GM21360 (cell line): ENCODE results near the gene UNCX.
"Not testable (repeated sequence)": the region's sequence is repeated elsewhere in the genome, so short reads cannot be mapped to it uniquely, and the experiment has no call there.

ENCODE experiments used
- ATAC-seq: cut with Tn5 transposase; IDR thresholded peaks from one replicate; pipeline ENCODE4 v1.9.1; 2021; ENCODE audit warnings: mild to moderate bottlenecking, moderate library complexity; ENCODE audit not compliant: unreplicated experiment

Gene UNCX

DNA sequence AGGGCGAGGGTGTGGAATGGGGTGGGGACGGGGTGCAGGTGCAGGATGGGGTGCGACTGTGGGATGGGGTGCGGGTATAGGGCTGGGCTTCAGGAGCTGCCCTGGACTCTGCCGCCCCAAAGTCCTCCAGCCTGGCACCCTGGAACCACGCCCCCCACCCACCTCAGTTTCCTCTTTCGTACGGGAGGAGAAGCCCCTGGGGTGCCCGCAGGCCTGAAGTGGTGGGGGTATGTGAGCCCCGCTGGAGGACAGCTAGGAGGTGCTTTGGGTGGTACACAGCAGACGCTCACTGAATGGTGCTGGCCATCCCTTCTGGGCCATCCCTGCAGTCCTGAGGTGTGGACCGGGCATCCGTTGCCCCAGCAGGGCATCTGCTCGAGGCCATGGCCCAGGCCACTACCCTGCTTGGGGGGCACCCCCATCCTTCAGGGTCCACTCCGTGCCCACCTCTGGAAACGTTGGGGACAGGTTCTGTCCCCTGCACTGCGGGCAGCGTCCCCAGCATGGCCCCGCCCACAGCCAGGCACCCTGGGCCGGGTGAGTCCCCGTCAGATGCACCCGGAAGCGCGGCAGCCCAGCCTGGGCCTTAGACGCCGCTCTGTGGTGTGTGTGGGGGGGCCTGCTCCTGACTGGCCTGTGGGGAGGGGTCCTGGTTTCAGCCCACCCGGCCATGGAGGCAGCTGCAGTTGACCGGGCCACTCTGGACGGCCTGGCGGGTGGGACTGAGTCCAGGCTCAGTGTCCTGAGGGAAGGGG is 41.6 kb downstream of the UNCX start:
- ATAC-seq, result no peak

DNA sequence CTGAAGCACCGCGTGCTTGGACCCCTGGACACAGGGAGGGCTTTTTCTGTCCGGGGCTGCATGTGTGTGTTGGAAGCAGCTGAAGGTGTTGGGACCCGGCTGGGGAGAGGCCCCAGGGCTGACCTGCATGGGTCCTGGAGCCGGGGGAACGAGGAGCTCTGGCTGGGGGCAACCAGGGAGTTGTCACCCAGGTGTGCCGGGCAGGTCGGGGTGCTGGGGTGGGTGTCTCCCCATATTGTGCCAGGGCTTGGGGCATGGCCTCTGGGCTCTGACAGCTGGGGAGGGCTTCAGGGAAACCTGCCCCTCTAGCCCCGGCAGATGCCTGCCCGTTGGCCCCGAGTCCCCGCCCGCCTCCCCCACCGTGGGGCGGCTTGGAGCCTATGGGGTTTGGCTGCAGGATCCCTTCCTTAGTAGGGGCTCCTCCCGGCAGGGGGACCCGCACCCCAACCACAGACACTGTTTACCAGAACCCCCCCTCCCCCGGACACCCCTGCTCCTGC is 42.3 kb downstream of the UNCX start:
- no peak for ATAC-seq

DNA sequence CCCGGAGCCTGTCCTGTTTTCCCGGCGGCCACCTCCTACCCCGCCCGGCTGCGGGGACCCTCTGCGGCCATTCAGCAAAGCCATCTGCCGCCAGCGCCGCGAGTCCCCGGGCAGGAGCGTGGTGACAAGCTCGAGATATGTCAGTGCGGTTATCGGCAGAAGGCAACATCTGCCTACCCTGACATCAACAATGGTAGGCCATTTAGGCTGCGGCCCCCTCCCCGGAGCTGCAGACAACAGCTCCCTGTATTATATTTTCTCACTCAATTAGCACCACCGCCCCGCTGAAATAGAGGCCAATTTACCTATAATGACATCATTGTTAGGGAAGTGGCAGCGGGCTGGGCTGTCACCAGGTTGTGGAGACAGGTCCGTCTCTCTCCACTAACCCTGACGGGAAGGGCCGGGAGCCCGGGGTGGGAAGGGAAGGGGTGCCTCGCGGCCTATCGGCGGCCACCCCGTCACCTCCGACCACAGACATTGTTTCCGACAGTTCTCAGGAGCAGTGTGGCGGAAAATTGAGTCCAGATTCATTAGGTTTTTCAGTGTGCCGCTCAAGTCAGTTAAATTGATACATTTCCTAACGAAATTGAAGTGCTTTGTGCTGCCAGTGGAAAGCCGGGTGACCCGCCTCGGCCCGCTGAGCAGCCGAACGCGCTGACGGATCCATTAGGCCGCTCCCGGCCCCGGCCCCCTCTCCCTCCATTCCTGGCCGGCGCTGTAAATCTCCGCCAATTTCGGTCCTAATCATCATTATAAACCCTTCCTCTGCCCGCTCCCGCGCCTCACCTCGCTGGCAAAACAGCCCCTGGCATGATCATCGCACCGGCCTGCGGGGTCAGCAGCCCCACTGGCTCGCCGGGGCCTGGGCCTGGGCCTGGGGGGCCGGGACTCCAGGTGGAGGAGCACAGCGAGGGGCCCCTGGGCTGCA is 43.0 kb downstream of the UNCX start:
- no peak for ATAC-seq

DNA sequence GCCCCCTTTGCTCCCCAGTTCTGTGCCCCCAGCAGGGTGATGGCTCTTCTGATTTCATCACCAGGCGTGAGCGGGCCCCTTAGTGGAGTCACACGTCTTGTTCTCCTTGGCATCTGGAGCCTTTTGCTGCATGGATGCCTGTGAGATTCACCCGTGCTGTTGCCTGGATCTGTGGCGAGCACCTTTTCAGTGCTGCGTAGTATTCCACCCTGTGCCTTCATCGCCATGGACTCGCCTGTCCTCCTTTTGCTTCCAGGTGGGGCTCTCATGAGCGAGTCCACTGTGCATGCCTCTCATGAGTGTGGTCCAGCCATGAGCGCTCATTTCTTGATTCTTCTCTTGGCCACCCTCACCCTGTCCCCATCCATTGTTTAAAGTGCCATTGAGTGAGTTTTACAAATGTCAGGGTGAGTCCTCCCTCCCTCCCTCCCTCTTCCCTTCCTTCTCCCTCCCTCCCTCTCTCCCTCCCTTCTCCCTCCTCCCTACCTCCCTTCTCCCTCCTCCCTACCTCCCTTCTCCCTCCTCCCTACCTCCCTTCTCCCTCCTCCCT is 44.0 kb downstream of the UNCX start:
- ATAC-seq, result no peak

DNA sequence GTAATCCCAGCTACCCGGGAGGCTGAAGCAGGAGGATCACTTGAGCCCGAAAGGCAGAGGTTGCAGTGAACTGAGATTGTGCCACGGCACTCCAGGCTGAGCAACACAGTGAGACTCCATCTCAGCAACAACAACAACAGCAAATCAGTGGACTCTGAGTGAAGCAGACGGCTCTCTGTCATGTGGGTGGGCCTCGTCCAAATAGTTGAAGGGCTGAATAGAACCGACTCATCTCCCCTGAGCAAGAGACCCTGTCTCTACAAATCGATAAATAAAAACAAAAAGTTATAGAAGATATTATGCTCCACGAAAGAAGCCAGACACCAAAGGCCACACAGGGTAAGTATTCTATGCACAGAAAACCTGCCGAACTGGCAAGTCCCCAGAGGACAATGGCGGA is 45.9 kb downstream of the UNCX start:
- ATAC-seq, result no peak

DNA sequence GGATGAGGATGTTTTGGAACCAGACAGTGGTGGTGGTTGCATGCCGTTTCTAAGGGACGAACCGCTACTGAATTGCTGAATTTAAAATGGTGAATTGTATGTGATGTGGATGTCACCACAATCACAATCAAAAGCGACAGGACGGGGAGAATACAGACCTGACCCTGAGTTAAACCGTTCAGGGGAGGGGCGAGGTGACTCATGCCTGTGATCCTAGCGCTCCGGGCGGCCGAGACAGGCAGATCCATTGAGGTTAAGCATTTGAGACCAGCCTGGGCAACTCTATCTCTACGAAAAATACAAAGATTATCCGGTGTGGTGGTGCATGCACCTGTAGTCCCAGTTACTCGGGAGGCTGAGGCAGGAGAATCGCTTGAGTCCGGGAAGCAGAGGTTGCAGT is 46.4 kb downstream of the UNCX start:
- no peak for ATAC-seq

DNA sequence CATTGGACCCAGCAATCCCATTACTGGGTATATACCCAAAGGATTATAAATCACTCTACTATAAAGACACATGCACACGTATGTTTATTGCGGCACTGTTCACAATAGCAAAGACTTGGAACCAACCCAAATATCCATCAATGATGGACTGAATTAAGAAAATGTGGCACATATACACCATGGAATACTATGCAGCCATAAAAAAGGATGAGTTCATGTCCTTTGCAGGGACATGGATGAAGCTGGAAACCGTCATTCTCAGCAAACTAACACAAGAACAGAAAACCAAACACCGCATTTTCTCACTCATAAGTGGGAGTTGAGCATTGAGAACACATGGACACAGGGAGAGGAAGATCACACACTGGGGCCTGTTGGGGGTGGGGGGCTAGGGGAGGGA is 47.2 kb downstream of the UNCX start:
- ATAC-seq, result not testable (repeated sequence)

DNA sequence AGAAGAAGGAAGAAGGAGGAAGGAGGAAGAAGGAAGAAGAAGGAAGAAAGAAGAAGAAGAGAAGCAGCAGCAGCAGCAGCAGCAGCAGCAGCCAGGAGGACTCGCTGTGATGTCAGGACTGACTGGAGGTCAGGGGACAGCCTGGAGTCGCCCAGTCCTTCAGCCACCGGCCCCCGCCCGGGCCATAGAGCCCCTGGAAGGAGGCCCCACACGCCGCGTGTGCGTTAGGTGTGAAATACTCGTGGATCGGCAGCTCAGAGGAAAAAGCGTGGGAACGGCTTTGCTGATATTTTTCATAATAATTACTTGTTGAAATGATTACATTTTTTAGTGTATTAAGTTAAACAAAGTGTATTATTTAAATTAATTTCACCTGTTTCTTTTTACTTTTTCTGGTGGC is 48.4 kb downstream of the UNCX start:
- ATAC-seq, result no peak

DNA sequence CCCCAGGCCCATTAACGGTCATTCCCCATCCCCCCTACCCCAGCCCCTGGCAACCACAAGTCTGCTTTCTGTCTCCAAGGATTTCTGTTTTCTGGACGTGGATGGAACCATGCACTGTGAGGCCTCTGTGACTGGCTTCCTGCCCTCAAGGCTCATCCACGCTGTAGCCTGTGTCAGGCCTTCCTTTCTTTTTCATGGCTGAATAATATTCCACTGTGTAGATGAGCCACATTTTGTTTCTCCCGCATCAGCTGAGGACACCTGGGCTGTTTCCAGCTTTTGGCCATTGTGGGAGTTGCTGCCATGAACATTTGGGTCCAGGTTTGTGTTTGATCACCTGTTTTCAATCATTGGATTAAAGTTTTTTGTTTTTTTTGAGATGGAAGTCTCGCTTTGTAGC is 50.0 kb downstream of the UNCX start:
- ATAC-seq, result no peak

DNA sequence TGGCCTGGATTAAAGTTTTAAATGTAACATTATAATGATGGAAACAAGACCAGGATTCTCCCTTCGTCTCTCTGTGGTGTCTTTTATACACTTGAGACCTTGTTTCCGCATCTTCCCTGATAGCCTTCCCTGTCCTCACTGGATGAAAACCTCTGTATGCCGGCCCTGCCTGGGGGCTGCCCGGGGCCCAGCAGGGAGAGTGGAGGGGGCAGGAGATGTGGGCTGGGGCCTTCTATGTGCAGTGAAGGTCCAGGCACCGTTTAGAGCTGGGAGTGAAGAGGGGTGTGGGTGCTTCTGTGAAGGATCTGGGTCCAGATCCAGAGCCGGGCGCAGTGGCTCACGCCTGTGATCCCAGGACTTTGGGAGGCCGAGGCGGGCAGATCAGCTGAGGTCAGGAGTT is 50.7 kb downstream of the UNCX start:
- ATAC-seq, result no peak

DNA sequence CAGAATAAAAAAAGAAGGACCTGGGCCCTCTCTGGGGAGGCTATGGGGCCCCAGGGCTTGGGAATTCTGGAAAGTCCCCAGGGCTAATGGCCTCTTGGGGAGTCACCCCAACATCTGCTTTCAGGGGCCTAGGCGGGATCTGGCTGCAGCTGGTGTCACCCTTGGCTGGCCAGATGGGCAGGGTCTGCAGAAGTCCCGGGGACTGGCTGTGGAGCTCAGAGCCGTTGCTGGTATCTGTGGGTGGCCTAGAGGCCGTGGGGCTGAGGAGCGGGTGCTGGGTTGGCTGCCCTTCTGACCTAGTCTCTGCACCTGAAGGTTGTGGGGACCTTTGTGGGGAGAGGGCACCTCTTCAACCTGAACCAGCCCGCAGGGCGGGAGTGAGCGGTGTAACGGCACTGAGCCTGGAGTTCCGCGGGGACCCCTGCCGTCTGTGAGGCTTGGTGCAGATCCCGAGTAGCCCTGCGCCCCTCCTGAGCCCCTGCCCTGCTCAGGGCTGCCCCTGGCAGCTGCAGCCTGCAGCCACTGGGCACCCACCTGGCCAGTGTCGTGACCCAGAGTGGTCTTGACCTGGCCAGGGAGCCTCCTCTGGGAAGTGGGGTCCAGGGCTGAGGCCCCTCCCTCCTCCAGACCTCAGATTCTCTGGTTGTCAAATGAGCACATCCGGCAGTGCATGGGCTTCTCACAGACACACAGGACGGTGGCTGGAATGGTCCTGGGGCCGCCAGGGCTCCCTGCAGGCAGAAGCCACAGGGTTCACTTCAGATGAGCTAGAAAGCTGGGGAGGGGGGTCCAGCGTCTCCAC is 51.5 kb downstream of the UNCX start:
- ATAC-seq, result no peak

DNA sequence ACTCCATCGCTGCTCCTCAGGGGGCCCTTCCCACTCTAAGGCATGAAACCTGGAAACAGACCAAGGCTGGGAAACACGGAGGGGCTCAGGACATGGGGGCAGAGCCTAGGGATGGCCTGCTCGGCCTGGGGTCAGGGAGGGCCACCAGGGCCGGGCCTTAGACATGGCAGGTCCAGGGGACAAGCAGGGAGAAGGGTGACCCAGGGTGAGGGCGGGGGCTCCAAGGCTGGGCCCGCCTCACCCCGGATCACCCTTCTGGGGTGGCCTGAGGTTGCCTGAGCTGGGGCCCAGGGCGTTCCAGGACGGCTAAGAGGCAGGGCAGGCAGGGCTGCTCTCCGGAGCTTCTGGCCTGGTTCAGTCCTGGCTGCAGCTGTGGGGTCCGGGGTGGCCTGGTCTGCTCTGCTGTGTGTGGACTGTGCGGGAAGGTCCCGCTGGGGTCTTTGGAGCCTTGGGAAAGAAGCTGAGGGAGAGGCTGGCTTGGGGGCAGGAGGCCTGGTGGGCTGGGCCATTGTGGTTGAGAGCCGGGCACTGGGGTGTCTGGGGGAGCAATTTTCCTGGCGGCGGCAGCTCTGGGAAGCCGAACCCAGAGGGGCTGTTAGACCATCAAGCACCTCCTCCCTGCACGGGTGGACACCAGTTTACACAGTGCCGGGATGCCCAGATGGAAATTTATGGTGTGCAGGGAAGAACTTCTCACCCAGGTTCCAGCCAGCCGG is 52.2 kb downstream of the UNCX start:
- ATAC-seq, result no peak

DNA sequence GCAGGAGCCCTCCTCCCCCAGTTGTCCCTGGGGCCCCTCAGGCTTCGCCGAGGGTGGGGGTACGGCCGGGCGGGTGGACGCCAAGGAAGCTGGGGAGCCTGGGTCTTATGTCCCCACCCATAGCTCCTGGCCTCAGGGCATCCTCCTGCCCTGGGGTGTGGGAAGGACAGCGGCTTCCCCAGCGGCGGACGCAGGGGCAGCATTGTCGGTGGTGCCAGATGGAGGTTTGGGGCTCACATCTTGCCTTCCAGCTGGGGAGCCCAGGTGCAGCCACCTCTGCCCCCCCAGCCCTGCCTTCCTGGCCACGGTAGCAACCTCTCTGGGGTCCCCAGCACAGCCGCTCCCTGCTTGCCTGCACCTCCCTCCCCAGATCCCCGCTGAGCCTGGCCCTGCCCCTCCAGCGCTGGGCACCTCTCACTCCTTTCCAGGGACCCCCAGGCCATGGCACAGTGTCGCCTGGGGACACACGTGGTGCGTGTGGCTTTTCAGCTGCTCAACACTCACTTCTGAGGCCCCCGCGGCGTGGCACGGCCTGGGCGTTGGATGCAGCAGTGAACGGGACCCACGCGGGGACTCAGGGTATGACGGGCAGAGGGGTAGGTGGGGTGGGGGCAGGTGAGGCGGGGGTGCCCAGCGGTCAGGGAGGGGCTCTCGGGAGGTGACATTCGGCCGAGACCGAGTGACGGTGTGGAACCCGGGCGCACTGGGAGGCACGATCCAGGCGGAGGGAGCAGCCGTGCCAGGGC is 53.1 kb downstream of the UNCX start:
- no peak for ATAC-seq
